Transverse colon (tissue), 4 donors: Measurements from ENCODE around the gene SLIT1. TPM values are rescaled to one million over a fixed set of nuclear protein-coding genes. Genes with fewer than 3 reads are reported as not detected.
"Not testable (repeated sequence)": the region's sequence is repeated elsewhere in the genome, so short reads cannot be mapped to it uniquely, and the experiment has no call there.

Source experiments
- DNase-seq: peaks from one replicate; pipeline ENCODE4 v3.0.0-alpha.2; 2019
- H3K27ac ChIP-seq, 4 donors: fragments of 200-600 bp; sonication (generic); 2 replicates each; pipeline ENCODE4 v1.5.1; 2016 to 2018; ENCODE audit warnings: inconsistent platforms in 4 of 4
- H3K27me3 ChIP-seq: fragments of 200-600 bp; sonication (generic); 2 replicates; pipeline ENCODE4 v1.5.1; 2017; ENCODE audit warnings: inconsistent platforms
- H3K36me3 ChIP-seq, 4 donors: fragments of 200-600 bp; sonication (generic); 2 replicates each; pipeline ENCODE4 v1.5.1; 2017 to 2019; ENCODE audit warnings: inconsistent platforms in 4 of 4
- H3K4me1 ChIP-seq, 4 donors: fragments of 200-600 bp; sonication (generic); 2 replicates each; pipeline ENCODE4 v1.5.1; 2017 to 2020; ENCODE audit warnings: inconsistent platforms in 4 of 4
- H3K4me3 ChIP-seq, 4 donors: fragments of 200-600 bp; sonication (generic); 1 replicate in 1 of 4; 2 replicates in 3 of 4; pipeline versions ENCODE4 v1.5.1 to v1.6.1; 2017 to 2019; ENCODE audit warnings: inconsistent platforms in 4 of 4
- H3K9me3 ChIP-seq, 2 donors: fragments of 200-600 bp; sonication (generic); 2 replicates each; pipeline ENCODE4 v1.5.1; 2017 to 2019; ENCODE audit warnings: inconsistent platforms in 2 of 2
- EP300 ChIP-seq: sonication (generic); formaldehyde crosslinking; IDR thresholded peaks from one replicate; pipeline ENCODE4 v1.6.1; 2017; ENCODE audit warnings: antibody characterized with exemption, low read depth
- POLR2A ChIP-seq: fragments of 450-650 bp; IDR thresholded peaks from one replicate; pipeline ENCODE4 v1.6.1; 2016; ENCODE audit warnings: antibody characterized with exemption, mild to moderate bottlenecking, moderate library complexity
- POLR2AphosphoS5 ChIP-seq, 3 donors: sonication (generic); formaldehyde crosslinking; IDR thresholded peaks; one replicate each; pipeline ENCODE4 v1.6.1; 2016; ENCODE audit warnings: antibody characterized with exemption in 3 of 3
- WGBS, 2 donors: methylation state at CpG; one replicate each; pipeline ENCODE4 v1.1.5; 2018; ENCODE audit warnings: low coverage in 1 of 2; 5-methylcytosine and 5-hydroxymethylcytosine counted together
- in situ Hi-C, 4 donors: fragments of 200-750 bp; cut with MboI; loops; one replicate each; pipeline versions ENCODE4 v1.15.0 to v1.15.1; 2017; ENCODE audit warnings: low sequenced_read_pairs in 3 of 4, low pct_ligation_motif_present in 1 of 4, low pct_unique_long_range_greater_than_20kb in 1 of 4
- intact Hi-C: fragments of 100-400 bp; cut with DNase I; formaldehyde crosslinking; loops from one replicate; pipeline ENCODE4 v1.15.1; 2023; ENCODE audit warnings: low total_unique reads
- total RNA-seq, 4 donors: library from RNA; depleted of rRNA; stranded (reverse); fragments of >200 nt; gene quantifications; one replicate each; pipeline ENCODE4 v1.1.0, GENCODE V29; 2016
- TF ChIP-seq, protein P1 (sequence below), 5 experiments: fragments of 200-600 bp in 3 of 5; fragments of 450-650 bp in 2 of 5; sonication (generic) in 3 of 5; IDR thresholded peaks; 1 replicate in 2 of 5; 2 replicates in 3 of 5; pipeline ENCODE4 v1.5.1; 2016 to 2017; ENCODE audit warnings: antibody characterized with exemption in 5 of 5, inconsistent platforms in 3 of 5, mild to moderate bottlenecking in 2 of 5, moderate library complexity in 1 of 5

The SLIT1 gene
- total RNA-seq, 4 donors from 2014 or later = 0.27 to 1.9 (median 0.32) TPM; not detected in 1

DNA sequence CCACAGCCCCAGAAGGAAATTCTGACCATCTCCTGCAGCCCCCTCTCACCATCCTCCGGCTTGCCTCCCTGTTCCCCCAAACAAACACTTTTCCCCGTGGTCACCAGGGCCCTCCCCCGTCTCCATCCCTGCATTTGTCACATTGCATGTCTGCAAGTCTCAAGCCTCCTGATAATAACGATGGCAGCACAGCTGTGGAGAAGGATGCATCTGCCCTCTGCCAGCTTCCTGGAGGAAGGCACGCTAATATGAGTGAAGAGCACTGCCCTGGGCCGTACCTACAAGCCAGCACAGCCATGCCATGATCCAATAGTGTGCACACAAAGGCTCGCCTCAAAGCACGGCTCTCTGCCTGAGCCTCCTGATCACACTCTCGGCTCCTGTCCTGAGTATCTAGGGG, 98.5 kb downstream of the SLIT1 start:
- H3K9me3 ChIP-seq = no peaks in the 10 kb centered on the region
- H3K27me3 ChIP-seq = peaks cover 22% of the 10 kb centered on the region
- no peaks in the 10 kb centered on the region for H3K4me1 ChIP-seq
- in situ Hi-C loops (loop anchor here in 1 of 4 donors (25.0 kb wide), 1 partner anchor 125 kb away; no protein-coding TSS in a partner anchor), intact Hi-C loops (no loop called here)
- no peak for TF ChIP-seq EP300
- no peak for TF ChIP-seq POLR2A
- TF ChIP-seq, protein P1, sequence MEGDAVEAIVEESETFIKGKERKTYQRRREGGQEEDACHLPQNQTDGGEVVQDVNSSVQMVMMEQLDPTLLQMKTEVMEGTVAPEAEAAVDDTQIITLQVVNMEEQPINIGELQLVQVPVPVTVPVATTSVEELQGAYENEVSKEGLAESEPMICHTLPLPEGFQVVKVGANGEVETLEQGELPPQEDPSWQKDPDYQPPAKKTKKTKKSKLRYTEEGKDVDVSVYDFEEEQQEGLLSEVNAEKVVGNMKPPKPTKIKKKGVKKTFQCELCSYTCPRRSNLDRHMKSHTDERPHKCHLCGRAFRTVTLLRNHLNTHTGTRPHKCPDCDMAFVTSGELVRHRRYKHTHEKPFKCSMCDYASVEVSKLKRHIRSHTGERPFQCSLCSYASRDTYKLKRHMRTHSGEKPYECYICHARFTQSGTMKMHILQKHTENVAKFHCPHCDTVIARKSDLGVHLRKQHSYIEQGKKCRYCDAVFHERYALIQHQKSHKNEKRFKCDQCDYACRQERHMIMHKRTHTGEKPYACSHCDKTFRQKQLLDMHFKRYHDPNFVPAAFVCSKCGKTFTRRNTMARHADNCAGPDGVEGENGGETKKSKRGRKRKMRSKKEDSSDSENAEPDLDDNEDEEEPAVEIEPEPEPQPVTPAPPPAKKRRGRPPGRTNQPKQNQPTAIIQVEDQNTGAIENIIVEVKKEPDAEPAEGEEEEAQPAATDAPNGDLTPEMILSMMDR (IDR thresholded peaks at IDR 0.05) = no peak
- TF ChIP-seq POLR2AphosphoS5 (IDR thresholded peaks at IDR 0.05) = no peak
- no peaks in the 10 kb centered on the region for H3K36me3 ChIP-seq
- WGBS, 2 donors = 40% methylated on average over 9 of the region's 9 CpGs; no CpG with 5 or more reads in 1 of the 2 donors
- no peak overlapping the region for H3K27ac ChIP-seq
- DNase-seq = no peak
- H3K4me3 ChIP-seq = no peak overlapping the region

DNA sequence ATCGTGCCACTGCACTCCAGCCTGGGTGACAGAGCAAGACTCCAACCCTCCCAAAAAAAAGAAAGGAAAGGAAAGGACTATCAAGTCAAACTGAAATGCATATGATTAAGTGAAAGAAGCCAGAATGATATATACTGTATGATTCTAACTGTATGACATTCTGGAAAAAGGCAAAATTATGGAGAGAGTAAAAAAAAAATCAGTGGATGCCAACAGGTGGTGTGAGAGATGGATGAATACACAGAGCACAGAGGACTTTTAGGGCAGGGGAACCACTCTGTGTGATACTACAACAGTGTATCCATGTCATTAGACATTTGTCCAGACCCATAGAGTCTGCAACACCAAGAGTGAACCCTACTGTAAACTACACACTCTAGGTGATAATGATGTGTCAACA, 99.2 kb downstream of the SLIT1 start:
- in situ Hi-C loops = loop anchor here in 1 of 4 donors (25.0 kb wide), 1 partner anchor 126 kb away; no protein-coding TSS in a partner anchor
- Histone ChIP-seq H3K4me1 (no peaks in the 10 kb centered on the region), H3K27me3 (peaks cover 22% of the 10 kb centered on the region), H3K4me3 (no peak overlapping the region), H3K27ac (no peak overlapping the region), H3K9me3 (no peaks in the 10 kb centered on the region), H3K36me3 (no peaks in the 10 kb centered on the region)
- DNase-seq = no peak
- intact Hi-C loops = no loop called here
- no peak for TF ChIP-seq EP300
- 75% methylated on average over 1 of the region's 1 CpG; no CpG with 5 or more reads in 1 of the 2 donors for WGBS, 2 donors

DNA sequence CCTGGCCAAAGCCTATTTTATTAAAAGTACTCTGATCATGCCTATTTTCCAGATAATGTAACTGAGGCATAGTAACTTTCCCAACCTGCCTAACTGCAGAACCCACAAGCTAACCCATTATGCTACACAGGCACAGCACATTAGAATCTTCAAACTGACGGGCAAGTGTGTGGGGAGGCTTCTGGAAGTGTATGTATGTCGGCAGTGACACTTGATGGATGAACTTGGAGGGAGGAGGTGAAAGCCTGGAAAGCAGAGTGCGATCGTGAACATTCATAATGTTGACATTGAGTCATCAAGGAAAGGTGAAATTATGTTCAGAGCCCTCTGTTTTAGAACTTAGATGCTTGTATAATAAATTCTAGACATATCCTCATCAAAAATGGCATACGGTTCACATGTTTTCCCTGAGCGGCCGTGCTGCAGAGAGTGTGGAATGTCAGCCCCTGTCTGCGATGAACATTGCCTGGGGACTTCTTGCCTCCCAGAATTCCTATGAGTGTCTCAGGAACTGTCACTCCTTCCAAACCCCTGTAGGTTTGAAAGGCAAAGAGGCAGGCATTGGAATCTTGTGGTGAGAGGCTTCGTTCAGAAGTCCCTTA, 102.4 kb downstream of the SLIT1 start:
- in situ Hi-C loops (loop anchor here in 1 of 4 donors (25.0 kb wide), 1 partner anchor 129 kb away; no protein-coding TSS in a partner anchor), intact Hi-C loops (no loop called here)
- Histone ChIP-seq H3K36me3 (no peaks in the 10 kb centered on the region), H3K4me1 (no peaks in the 10 kb centered on the region), H3K27ac (no peak overlapping the region), H3K9me3 (no peaks in the 10 kb centered on the region), H3K4me3 (no peak overlapping the region), H3K27me3 (peaks cover 11% of the 10 kb centered on the region)
- no peak for DNase-seq
- WGBS, 2 donors = 56 to 58% methylated on average over 5 to 9 of the region's 9 CpGs
- TF ChIP-seq, protein P1 (IDR thresholded peaks at IDR 0.05) = no peak
- no peak for TF ChIP-seq POLR2AphosphoS5 (IDR thresholded peaks at IDR 0.05)
- TF ChIP-seq POLR2A = no peak
- no peak for TF ChIP-seq EP300

DNA sequence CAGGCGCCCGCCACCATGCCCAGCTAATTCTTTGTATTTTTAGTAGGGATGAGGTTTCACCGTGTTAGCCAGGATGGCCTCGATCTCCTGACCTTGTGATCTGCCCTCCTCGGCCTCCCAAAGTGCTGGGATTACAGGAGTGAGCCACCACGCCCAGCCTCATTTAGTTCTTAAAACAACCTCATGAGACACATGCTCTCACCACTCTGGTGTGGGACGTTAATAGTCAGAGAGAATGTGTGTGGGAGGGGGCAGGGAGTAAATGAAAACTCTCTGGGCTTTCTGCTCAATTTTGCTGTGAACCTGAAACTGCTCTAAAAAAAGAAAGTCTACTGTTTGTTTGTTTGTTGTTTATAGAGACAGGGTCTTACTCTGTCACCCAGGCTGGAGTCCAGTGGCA, 103.2 kb downstream of the SLIT1 start:
- intact Hi-C loops = not testable (repeated sequence)
- in situ Hi-C loops = loop anchor here in 1 of 4 donors (25.0 kb wide), 1 partner anchor 130 kb away; no protein-coding TSS in a partner anchor

DNA sequence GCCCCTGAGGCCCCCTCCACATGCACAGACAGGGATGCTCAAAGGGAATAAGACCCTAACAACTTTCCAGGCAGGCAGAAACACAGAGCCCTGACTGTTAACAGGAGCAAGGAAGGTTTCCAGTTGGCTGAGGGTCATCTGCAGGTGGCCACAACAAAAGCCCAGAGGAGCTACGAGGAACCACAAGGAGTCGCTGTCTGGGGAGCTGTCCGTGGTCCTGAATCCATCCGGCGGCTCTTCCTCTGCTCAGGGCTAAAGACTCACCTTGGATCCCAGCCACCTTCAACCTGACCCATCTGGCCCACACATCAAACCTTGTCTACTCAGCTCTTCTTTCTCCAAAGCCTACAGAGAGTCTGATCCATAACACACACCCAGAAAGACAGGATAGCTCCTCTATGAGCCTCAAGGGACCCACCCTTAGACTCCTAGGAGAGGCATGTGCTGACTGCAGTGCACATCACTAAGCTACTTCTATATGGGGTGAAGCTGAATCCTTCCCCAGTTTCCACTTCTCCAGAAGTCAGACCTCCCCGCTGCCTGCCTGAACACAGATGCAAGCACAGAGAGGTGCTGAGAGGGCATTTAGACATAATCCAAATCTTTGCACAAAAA, 104.0 kb downstream of the SLIT1 start:
- Histone ChIP-seq H3K36me3 (no peaks in the 10 kb centered on the region), H3K9me3 (no peaks in the 10 kb centered on the region), H3K4me1 (no peaks in the 10 kb centered on the region), H3K27me3 (peaks cover 4% of the 10 kb centered on the region), H3K4me3 (no peak overlapping the region), H3K27ac (no peak overlapping the region)
- DNase-seq = peak; percentile 51
- in situ Hi-C loops (loop anchor here in 1 of 4 donors (25.0 kb wide), 1 partner anchor 131 kb away; no protein-coding TSS in a partner anchor), intact Hi-C loops (no loop called here)
- WGBS, 2 donors = 12 to 83% methylated on average over 1 to 6 of the region's 6 CpGs
- TF ChIP-seq, protein P1 (IDR thresholded peaks at IDR 0.05) = peak; percentile 35 to 59 (median 50)
- no peak for TF ChIP-seq POLR2A

More for the DNA sequence above, 103.2 kb downstream of the SLIT1 start:
- not testable (repeated sequence) for H3K27me3 ChIP-seq, H3K4me1 ChIP-seq, H3K9me3 ChIP-seq, DNase-seq, H3K27ac ChIP-seq, H3K4me3 ChIP-seq, H3K36me3 ChIP-seq
- 84% methylated on average over 7 of the region's 7 CpGs; no CpG with 5 or more reads in 1 of the 2 donors for WGBS, 2 donors
